ENCODE results near the gene ALG1. TPM values are rescaled to one million over a fixed set of nuclear protein-coding genes. Genes with fewer than 3 reads are reported as not detected.
"Not testable (repeated sequence)": the region's sequence is repeated elsewhere in the genome, so short reads cannot be mapped to it uniquely, and the experiment has no call there.

The ALG1 gene
- total RNA-seq, 1 donor from 2014 or later = 27.2 TPM

DNA sequence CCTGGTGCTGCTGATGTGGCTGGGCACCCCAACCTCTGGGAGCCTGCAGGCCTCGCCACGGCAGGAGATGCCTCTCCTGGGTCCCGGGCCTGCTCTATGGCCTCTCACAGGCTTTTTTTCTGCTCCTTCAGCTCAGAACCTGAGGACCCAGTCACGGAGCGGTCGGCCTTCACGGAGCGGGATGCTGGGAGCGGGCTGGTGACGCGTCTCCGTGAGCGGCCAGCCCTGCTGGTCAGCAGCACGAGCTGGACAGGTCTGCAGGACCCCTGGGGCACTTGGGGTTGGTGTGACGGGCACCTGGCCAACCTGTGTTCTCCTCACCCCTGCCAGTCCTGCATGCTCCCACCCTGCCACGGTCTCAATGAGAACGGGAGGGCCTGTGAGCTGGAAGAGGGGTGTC is 7.0 kb downstream of the ALG1 start:
- DNase-seq (ENCODE audit: low spot score in 2 of 2) = no peak
- TF ChIP-seq, protein P1, sequence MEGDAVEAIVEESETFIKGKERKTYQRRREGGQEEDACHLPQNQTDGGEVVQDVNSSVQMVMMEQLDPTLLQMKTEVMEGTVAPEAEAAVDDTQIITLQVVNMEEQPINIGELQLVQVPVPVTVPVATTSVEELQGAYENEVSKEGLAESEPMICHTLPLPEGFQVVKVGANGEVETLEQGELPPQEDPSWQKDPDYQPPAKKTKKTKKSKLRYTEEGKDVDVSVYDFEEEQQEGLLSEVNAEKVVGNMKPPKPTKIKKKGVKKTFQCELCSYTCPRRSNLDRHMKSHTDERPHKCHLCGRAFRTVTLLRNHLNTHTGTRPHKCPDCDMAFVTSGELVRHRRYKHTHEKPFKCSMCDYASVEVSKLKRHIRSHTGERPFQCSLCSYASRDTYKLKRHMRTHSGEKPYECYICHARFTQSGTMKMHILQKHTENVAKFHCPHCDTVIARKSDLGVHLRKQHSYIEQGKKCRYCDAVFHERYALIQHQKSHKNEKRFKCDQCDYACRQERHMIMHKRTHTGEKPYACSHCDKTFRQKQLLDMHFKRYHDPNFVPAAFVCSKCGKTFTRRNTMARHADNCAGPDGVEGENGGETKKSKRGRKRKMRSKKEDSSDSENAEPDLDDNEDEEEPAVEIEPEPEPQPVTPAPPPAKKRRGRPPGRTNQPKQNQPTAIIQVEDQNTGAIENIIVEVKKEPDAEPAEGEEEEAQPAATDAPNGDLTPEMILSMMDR (IDR thresholded peaks at IDR 0.05) = no peak
- intact Hi-C loops (cut with DNase I) = no loop called here
- Histone ChIP-seq H3K4me1 (no peaks in the 10 kb centered on the region), H3K9me3 (no peaks in the 10 kb centered on the region), H3K27ac (no peak overlapping the region), H3K27me3 (no peaks in the 10 kb centered on the region), H3K4me3 (no peak overlapping the region), H3K36me3 (peaks cover 29 to 52% of the 10 kb centered on the region in 2 donors)

DNA sequence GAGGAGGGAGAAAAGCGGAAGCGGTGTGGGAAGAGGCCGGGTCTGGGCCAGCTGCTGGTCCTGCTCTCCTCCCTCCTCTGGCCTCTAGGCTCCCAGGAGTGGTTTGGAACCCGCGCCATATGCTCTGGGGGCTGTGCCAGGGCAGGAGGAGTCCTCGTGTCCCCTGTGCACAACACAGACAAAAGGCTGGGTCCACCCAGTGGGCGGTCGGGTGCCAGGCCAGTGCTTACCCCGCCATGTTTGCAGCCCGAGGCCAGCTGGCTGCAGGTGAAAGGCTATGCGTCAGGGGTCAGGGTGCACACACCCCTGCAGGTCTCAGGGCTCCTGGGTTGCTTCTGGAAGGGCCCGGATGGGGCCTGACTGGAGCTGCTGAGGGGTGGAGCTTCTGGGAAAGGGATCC is 8.8 kb downstream of the ALG1 start:
- H3K27ac ChIP-seq; H3K4me1 ChIP-seq; intact Hi-C loops (cut with DNase I); H3K9me3 ChIP-seq; H3K4me3 ChIP-seq; H3K27me3 ChIP-seq; DNase-seq (ENCODE audit: low spot score in 2 of 2): not testable (repeated sequence)
- H3K36me3 ChIP-seq = peaks cover 25 to 49% of the 10 kb centered on the region in 2 donors

DNA sequence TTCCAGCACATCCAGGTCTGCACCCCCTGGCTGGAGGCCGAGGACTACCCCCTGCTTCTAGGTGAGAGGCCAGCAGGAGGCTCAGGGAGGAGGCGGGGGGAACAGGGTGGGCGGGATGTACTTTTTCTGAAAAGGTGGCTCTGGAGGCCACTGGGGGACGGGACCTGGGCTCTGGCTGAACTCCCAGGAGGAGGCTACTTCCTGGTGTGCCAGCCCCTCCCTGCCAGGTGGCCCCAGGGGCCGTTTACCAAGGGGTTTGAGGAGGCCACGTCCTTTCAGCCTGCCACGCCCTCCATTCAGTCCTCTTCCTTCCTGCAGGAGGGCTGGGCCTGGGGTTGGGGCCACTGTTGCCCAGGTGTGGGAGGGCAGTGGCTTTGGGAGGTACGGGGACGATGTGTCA is 9.4 kb downstream of the ALG1 start:
- DNase-seq (ENCODE audit: low spot score in 2 of 2); H3K27me3 ChIP-seq; intact Hi-C loops (cut with DNase I); H3K27ac ChIP-seq; H3K9me3 ChIP-seq; H3K4me1 ChIP-seq; H3K4me3 ChIP-seq: not testable (repeated sequence)
- peaks cover 20 to 44% of the 10 kb centered on the region in 2 donors for H3K36me3 ChIP-seq

- H3K9me3 ChIP-seq; H3K27me3 ChIP-seq; H3K4me1 ChIP-seq; H3K27ac ChIP-seq; H3K4me3 ChIP-seq; intact Hi-C loops (cut with DNase I); DNase-seq (ENCODE audit: low spot score in 2 of 2): not testable (repeated sequence)
- peaks cover 14 to 34% of the 10 kb centered on the region in 2 donors for H3K36me3 ChIP-seq
Observed at GRCh38 chr16:5083646-5084045, 12.0 kb downstream of the ALG1 start.

DNA sequence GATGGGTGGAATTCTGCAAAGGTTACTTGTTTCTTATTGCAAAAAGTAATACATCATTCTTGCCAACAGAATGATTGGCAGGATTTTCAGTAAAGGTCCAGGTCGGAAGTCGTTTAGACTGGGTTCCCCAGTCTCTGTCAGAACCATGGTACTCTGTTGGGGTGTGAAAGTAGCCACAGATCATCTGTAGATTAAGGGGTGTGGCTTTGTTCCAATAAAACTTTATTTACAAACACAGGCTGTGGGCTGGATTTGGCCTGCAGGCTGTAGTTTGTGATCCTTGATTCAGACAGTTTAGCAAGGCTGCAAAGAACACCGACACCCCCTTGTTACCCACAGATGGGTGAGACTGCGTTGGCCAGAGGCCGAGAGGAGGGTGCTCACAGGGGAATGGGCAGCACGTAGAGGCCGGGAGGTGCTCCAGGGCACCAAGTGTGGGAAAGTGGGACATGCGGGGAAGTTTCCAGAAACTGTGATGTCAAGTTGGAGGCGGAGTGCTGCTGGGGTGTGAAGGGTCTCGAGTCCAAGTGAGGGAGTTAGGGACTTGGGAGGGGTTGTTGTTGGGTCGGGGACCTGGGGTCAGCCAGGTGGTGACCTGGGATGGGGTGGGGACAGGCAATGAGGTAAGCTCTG is 12.6 kb downstream of the ALG1 start:
- H3K27ac ChIP-seq; H3K27me3 ChIP-seq; H3K4me1 ChIP-seq; H3K9me3 ChIP-seq; intact Hi-C loops (cut with DNase I); DNase-seq (ENCODE audit: low spot score in 2 of 2); H3K4me3 ChIP-seq: not testable (repeated sequence)
- peaks cover 10 to 36% of the 10 kb centered on the region in 2 donors for H3K36me3 ChIP-seq

DNA sequence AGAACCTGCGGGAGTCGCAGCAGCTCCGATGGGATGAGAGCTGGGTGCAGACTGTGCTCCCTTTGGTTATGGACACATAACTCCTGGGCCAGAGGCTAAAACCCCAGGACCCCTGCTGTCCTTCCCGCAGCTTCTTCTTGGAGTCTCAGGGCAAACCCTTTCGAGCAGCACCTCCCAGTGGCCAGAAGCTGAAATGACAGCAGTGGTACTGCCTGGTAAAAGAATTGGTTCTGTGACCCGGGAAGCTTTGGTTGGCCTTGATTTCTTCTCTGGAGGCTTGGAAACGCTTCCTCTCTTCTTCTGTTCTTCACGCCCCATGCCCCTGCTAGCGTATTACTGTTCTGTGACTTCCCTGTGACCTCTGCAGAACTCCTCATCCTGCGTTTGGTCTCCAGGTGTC is 13.2 kb downstream of the ALG1 start:
- intact Hi-C loops (cut with DNase I); H3K27me3 ChIP-seq; H3K4me3 ChIP-seq; H3K9me3 ChIP-seq; DNase-seq (ENCODE audit: low spot score in 2 of 2); H3K4me1 ChIP-seq; H3K27ac ChIP-seq: not testable (repeated sequence)
- TF ChIP-seq, protein P1 (IDR thresholded peaks at IDR 0.05) = peak; percentile 19 to 58 (median 46)
- H3K36me3 ChIP-seq = peaks cover 10 to 36% of the 10 kb centered on the region in 2 donors

- intact Hi-C loops (cut with DNase I); H3K4me3 ChIP-seq; DNase-seq (ENCODE audit: low spot score in 2 of 2); H3K4me1 ChIP-seq; H3K9me3 ChIP-seq; H3K27ac ChIP-seq; H3K27me3 ChIP-seq: not testable (repeated sequence)
- H3K36me3 ChIP-seq = peaks cover 6 to 32% of the 10 kb centered on the region in 2 donors
Observed at GRCh38 chr16:5085716-5086115, 14.1 kb downstream of the ALG1 start.

- H3K4me3 ChIP-seq; H3K27me3 ChIP-seq; H3K4me1 ChIP-seq; H3K9me3 ChIP-seq; H3K27ac ChIP-seq; DNase-seq (ENCODE audit: low spot score in 2 of 2); intact Hi-C loops (cut with DNase I): not testable (repeated sequence)
- H3K36me3 ChIP-seq = peaks cover 6 to 16% of the 10 kb centered on the region in 2 donors
Observed at GRCh38 chr16:5088086-5088790, 16.6 kb downstream of the ALG1 start.

DNA sequence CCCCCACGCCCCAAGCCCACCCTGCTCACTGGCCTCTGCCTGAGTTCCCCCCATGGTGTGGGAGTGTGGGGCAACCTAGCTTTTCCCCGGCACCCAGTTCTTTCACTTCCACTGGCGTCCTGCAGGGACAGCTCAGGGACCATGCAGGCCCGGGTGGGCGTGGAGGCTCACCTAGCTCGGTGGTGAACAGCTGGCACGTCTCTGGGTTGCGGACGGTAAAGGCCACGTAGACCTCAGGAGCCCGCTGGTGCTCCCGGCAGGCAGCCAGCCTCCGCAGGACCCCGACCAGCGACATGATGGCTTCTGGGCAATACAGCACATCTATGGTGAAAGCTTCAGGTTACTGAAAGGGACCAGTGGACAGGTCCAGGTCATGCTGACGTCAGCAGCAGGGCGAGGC is 17.3 kb downstream of the ALG1 start:
- H3K4me1 ChIP-seq; H3K27me3 ChIP-seq; H3K4me3 ChIP-seq; H3K9me3 ChIP-seq; intact Hi-C loops (cut with DNase I); DNase-seq (ENCODE audit: low spot score in 2 of 2); H3K27ac ChIP-seq: not testable (repeated sequence)
- peaks cover 6 to 16% of the 10 kb centered on the region in 2 donors for H3K36me3 ChIP-seq

DNA sequence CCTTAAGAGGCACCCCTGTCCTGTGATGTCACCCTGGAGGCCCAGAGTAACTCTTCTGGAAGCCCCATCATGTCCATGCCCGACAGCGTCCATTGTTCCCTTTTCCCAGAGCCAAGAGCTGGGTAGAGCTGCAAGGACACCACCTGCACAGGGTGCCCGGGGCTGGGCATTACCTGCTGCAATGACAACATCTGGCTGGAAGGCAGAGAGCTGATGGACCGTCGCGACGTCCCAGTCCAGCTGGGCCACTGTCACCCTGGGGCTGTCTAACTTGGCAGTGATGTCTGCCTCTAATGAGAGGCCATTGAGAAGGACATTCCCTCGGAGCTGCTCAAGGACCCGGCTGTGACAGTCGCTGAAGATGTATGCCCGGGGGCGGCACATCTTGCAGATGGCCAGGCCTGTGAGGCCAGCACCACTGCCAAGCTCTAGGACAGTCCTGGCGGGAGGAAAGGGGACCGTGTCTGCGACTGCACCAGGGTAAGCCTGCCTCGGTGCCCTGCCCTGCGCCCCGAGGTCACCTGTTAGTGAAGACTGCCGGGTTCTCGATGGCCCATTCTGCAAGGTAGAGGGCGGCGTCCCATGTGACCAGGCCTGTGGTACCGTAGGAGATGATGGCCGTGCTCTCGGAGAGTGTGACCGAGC is 18.4 kb downstream of the ALG1 start:
- DNase-seq (ENCODE audit: low spot score in 2 of 2); H3K9me3 ChIP-seq; H3K4me1 ChIP-seq; H3K27me3 ChIP-seq; H3K27ac ChIP-seq; H3K4me3 ChIP-seq; intact Hi-C loops (cut with DNase I): not testable (repeated sequence)
- peaks cover 6 to 13% of the 10 kb centered on the region in 2 donors for H3K36me3 ChIP-seq

- DNase-seq (ENCODE audit: low spot score in 2 of 2); H3K27me3 ChIP-seq; intact Hi-C loops (cut with DNase I); H3K4me1 ChIP-seq; H3K36me3 ChIP-seq; H3K9me3 ChIP-seq; H3K27ac ChIP-seq; H3K4me3 ChIP-seq: not testable (repeated sequence)
Observed at GRCh38 chr16:5090592-5090991, 18.9 kb downstream of the ALG1 start.

DNA sequence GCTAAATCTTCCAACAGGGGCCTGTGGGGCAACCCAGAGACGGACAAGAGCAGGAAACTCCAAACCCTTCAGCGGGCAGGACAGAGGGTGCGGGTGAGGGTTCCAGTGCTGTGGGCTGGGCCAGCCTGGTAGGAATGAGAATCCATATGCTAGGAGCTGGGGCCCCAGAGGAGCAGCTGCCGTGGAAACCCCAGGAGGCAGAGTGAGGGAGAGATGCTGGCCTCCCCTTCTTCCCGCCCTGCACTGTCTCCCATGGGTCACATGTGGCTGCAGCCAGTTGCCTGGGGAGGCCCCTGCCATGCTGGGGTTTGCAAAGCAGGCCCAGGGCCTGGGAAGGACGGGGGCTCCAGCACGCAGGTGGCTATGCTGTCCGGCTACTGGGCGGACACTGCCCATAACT is 21.4 kb downstream of the ALG1 start:
- DNase-seq (ENCODE audit: low spot score in 2 of 2); H3K27me3 ChIP-seq: not testable (repeated sequence)

More for the DNA sequence above, 21.4 kb downstream of the ALG1 start:
- H3K36me3 ChIP-seq; H3K4me1 ChIP-seq; H3K9me3 ChIP-seq; H3K27ac ChIP-seq; H3K4me3 ChIP-seq; intact Hi-C loops (cut with DNase I): not testable (repeated sequence)
